ENCODE data around the gene JKAMP. TPM values are rescaled to one million over a fixed set of nuclear protein-coding genes. Genes with fewer than 3 reads are reported as not detected.

The JKAMP gene
- polyA plus RNA-seq, 1 donor (not counting 4 experiments of a cell fraction or from before 2014, with no cell fraction given) = 166 TPM

DNA sequence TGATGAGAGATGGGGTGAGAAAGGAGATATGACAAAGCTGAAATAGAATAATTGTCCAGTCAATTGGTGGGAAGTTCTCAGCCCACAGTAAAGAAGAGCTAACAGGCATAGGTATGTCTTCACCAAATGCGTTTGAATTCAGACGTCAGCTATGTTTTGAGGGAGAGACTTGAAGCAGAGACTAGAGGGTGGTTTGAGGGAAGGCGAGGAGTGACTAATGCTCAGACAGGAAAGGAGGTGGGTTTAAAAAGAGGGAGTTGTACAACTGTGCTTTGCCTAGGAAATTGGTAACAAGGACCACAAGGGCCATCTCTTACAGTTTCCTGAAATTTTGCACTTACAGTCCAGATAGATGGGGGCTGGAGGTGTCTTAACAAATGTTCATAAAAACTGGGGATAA, 6.4 kb downstream of the JKAMP start:
- dilution Hi-C loops (cut with MboI; ENCODE audit: extremely low pct_ligation_motif_present, low sequenced_read_pairs) = no loop called here
- Histone ChIP-seq H3K27me3 (ENCODE audit: control insufficient read depth, extremely low read depth, insufficient read depth, low read length) (no peaks in the 10 kb centered on the region), H3K9me3 (ENCODE audit: control insufficient read depth, low read depth, low read length) (no peaks in the 10 kb centered on the region), H3K4me2 (ENCODE audit: control insufficient read depth, extremely low read depth, insufficient read depth, low read depth, low read length) (no peak overlapping the region), H3K9me1 (ENCODE audit: control insufficient read depth, extremely low read depth, insufficient read depth, low read length) (no peaks in the 10 kb centered on the region), H3K27ac (ENCODE audit: control insufficient read depth, insufficient read depth, low read length) (no peak overlapping the region), H3K4me1 (ENCODE audit: control insufficient read depth, extremely low read depth, insufficient read depth, low read length) (no peaks in the 10 kb centered on the region), H3K4me3 (ENCODE audit: control insufficient read depth in 2 of 3, extremely low read depth in 1 of 3, insufficient read depth in 2 of 3, low read depth in 1 of 3, low read length in 3 of 3) (no peak overlapping the region), H4K20me1 (ENCODE audit: control insufficient read depth, extremely low read depth, insufficient read depth, low read length) (no peaks in the 10 kb centered on the region), H3K9ac (ENCODE audit: control insufficient read depth, extremely low read depth, insufficient read depth, low read length) (no peak overlapping the region), H3K79me2 (ENCODE audit: control insufficient read depth, insufficient read depth, low read length) (peaks cover 10% of the 10 kb centered on the region), H2AFZ (ENCODE audit: control insufficient read depth, low read length) (no peak overlapping the region), H3K36me3 (ENCODE audit: control insufficient read depth in 2 of 2, extremely low read depth in 1 of 2, insufficient read depth in 2 of 2, low read length in 2 of 2) (peaks cover 6% of the 10 kb centered on the region in 2 experiments)
- DNase-seq (ENCODE audit: low read depth, low spot score) (no peak), FAIRE-seq (no peak)
- TF ChIP-seq EZH2 (IDR thresholded peaks at IDR 0.05; ENCODE audit: low read length) = no peak
- TF ChIP-seq, protein P1, sequence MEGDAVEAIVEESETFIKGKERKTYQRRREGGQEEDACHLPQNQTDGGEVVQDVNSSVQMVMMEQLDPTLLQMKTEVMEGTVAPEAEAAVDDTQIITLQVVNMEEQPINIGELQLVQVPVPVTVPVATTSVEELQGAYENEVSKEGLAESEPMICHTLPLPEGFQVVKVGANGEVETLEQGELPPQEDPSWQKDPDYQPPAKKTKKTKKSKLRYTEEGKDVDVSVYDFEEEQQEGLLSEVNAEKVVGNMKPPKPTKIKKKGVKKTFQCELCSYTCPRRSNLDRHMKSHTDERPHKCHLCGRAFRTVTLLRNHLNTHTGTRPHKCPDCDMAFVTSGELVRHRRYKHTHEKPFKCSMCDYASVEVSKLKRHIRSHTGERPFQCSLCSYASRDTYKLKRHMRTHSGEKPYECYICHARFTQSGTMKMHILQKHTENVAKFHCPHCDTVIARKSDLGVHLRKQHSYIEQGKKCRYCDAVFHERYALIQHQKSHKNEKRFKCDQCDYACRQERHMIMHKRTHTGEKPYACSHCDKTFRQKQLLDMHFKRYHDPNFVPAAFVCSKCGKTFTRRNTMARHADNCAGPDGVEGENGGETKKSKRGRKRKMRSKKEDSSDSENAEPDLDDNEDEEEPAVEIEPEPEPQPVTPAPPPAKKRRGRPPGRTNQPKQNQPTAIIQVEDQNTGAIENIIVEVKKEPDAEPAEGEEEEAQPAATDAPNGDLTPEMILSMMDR (optimal IDR thresholded peaks at IDR 0.05 in 1 of 3, IDR thresholded peaks at IDR 0.05 in 1 of 3, conservative IDR thresholded peaks at IDR 0.05 in 1 of 3; ENCODE audit: extremely low read depth in 1 of 3, insufficient read depth in 2 of 3, low read length in 3 of 3) = no peak

DNA sequence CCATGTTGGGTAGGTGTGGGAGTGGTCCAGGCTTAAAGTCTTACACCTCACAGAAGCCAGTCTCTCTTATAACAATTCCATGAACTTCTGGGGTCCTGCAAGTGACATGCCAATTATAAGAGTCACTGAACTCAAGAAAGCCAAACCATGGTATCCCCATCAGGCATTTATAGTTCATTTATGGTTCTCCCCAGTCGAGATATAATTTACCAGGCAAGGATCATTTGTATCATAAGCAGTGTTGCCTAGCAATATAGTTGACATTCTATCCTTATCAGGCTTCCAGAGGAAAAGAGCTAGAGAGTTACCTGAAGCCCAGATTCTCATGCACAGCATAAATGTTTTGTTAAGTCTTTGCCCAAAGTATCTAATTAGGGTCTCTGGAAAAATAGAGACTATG, 8.1 kb downstream of the JKAMP start:
- peaks cover 2% of the 10 kb centered on the region for H3K79me2 ChIP-seq (ENCODE audit: control insufficient read depth, insufficient read depth, low read length)
- no peak overlapping the region for H3K4me3 ChIP-seq (ENCODE audit: control insufficient read depth in 2 of 3, extremely low read depth in 1 of 3, insufficient read depth in 2 of 3, low read depth in 1 of 3, low read length in 3 of 3)
- no peak overlapping the region for H3K9ac ChIP-seq (ENCODE audit: control insufficient read depth, extremely low read depth, insufficient read depth, low read length)
- no peaks in the 10 kb centered on the region for H3K9me1 ChIP-seq (ENCODE audit: control insufficient read depth, extremely low read depth, insufficient read depth, low read length)
- H3K36me3 ChIP-seq (ENCODE audit: control insufficient read depth in 2 of 2, extremely low read depth in 1 of 2, insufficient read depth in 2 of 2, low read length in 2 of 2) = peaks cover 6% of the 10 kb centered on the region in 2 experiments
- H3K4me2 ChIP-seq (ENCODE audit: control insufficient read depth, extremely low read depth, insufficient read depth, low read depth, low read length) = no peak overlapping the region
- no peak overlapping the region for H3K27ac ChIP-seq (ENCODE audit: control insufficient read depth, insufficient read depth, low read length)
- H4K20me1 ChIP-seq (ENCODE audit: control insufficient read depth, extremely low read depth, insufficient read depth, low read length) = no peaks in the 10 kb centered on the region
- no peak overlapping the region for H2AFZ ChIP-seq (ENCODE audit: control insufficient read depth, low read length)
- no peaks in the 10 kb centered on the region for H3K9me3 ChIP-seq (ENCODE audit: control insufficient read depth, low read depth, low read length)
- dilution Hi-C loops (cut with MboI; ENCODE audit: extremely low pct_ligation_motif_present, low sequenced_read_pairs) = no loop called here
- no peaks in the 10 kb centered on the region for H3K4me1 ChIP-seq (ENCODE audit: control insufficient read depth, extremely low read depth, insufficient read depth, low read length)
- no peaks in the 10 kb centered on the region for H3K27me3 ChIP-seq (ENCODE audit: control insufficient read depth, extremely low read depth, insufficient read depth, low read length)
- FAIRE-seq = no peak
- no peak for DNase-seq (ENCODE audit: low read depth, low spot score)
- TF ChIP-seq, protein P1 (optimal IDR thresholded peaks at IDR 0.05 in 1 of 3, IDR thresholded peaks at IDR 0.05 in 1 of 3, conservative IDR thresholded peaks at IDR 0.05 in 1 of 3; ENCODE audit: extremely low read depth in 1 of 3, insufficient read depth in 2 of 3, low read length in 3 of 3) = no peak
- TF ChIP-seq EZH2 (IDR thresholded peaks at IDR 0.05; ENCODE audit: low read length) = no peak
